ENCODE data around the gene AMPH.

The AMPH gene

GRCh38 chr7:38675494-38676106, 44.4 kb upstream of the AMPH start:
- H2AFZ ChIP-seq (ENCODE audit: low read depth), result no peak overlapping the region
- H3K4me1 ChIP-seq (ENCODE audit: low read depth, poor library complexity, severe bottlenecking), result no peaks in the 10 kb centered on the region
- H3K36me3 ChIP-seq (ENCODE audit: insufficient read depth), result no peaks in the 10 kb centered on the region
- H3K4me2 ChIP-seq, result no peak overlapping the region
- TF ChIP-seq CTCF (conservative IDR thresholded peaks at IDR 0.05; ENCODE audit: low read depth, low read length), result no peak
- no peaks in the 10 kb centered on the region for H3K27me3 ChIP-seq (ENCODE audit: insufficient read depth, low read depth)
- no peaks in the 10 kb centered on the region for H4K20me1 ChIP-seq (ENCODE audit: insufficient read depth)
- no peak overlapping the region for H3K27ac ChIP-seq
- H3K79me2 ChIP-seq (ENCODE audit: insufficient read depth, low read depth), result no peaks in the 10 kb centered on the region
- no peak overlapping the region for H3K9ac ChIP-seq
- H3K4me3 ChIP-seq (IDR thresholded peaks at IDR 0.05; ENCODE audit: insufficient read depth, low read depth, low read length), result no peak overlapping the region

- Histone ChIP-seq H3K9ac (no peak overlapping the region), H2AFZ (ENCODE audit: low read depth) (no peak overlapping the region), H3K4me3 (IDR thresholded peaks at IDR 0.05; ENCODE audit: insufficient read depth, low read depth, low read length) (no peak overlapping the region), H3K36me3 (ENCODE audit: insufficient read depth) (no peaks in the 10 kb centered on the region), H3K27ac (no peak overlapping the region), H3K27me3 (ENCODE audit: insufficient read depth, low read depth) (no peaks in the 10 kb centered on the region), H3K79me2 (ENCODE audit: insufficient read depth, low read depth) (no peaks in the 10 kb centered on the region), H3K4me2 (no peak overlapping the region), H3K4me1 (ENCODE audit: low read depth, poor library complexity, severe bottlenecking) (no peaks in the 10 kb centered on the region), H4K20me1 (ENCODE audit: insufficient read depth) (no peaks in the 10 kb centered on the region)
- TF ChIP-seq CTCF (conservative IDR thresholded peaks at IDR 0.05; ENCODE audit: low read depth, low read length), result no peak
Measured at GRCh38 chr7:38674513-38674912, 43.3 kb upstream of the AMPH start.

DNA sequence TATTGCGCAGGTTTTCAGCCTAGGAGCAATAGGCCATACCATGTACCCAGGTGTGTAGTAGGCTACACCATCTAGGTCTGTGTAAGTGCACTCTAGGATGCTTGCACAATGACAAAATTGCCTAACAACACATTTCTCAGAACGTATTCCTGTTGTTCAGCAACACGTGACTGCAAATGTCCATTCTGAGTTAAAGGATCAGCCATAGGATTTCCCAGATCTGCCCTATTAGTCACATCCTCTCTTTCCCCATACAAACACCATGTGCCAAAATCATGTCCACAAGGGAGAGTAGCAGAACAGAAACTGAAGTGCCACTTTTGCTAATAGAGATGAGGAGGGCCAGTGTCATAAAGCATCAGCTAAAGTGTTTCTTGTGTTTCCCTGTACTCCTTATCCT, 42.6 kb upstream of the AMPH start:
- H3K36me3 ChIP-seq (ENCODE audit: insufficient read depth), result no peaks in the 10 kb centered on the region
- H3K27me3 ChIP-seq (ENCODE audit: insufficient read depth, low read depth), result no peaks in the 10 kb centered on the region
- H3K4me1 ChIP-seq (ENCODE audit: low read depth, poor library complexity, severe bottlenecking), result no peaks in the 10 kb centered on the region
- H2AFZ ChIP-seq (ENCODE audit: low read depth), result no peak overlapping the region
- no peaks in the 10 kb centered on the region for H4K20me1 ChIP-seq (ENCODE audit: insufficient read depth)
- no peak overlapping the region for H3K4me2 ChIP-seq
- H3K9ac ChIP-seq, result no peak overlapping the region
- H3K79me2 ChIP-seq (ENCODE audit: insufficient read depth, low read depth), result no peaks in the 10 kb centered on the region
- no peak overlapping the region for H3K27ac ChIP-seq
- H3K4me3 ChIP-seq (IDR thresholded peaks at IDR 0.05; ENCODE audit: insufficient read depth, low read depth, low read length), result no peak overlapping the region
- no peak for TF ChIP-seq CTCF (conservative IDR thresholded peaks at IDR 0.05; ENCODE audit: low read depth, low read length)

GRCh38 chr7:38671911-38672905, 41.0 kb upstream of the AMPH start:
- Histone ChIP-seq H3K27me3 (ENCODE audit: insufficient read depth, low read depth) (no peaks in the 10 kb centered on the region), H4K20me1 (ENCODE audit: insufficient read depth) (no peaks in the 10 kb centered on the region), H3K36me3 (ENCODE audit: insufficient read depth) (no peaks in the 10 kb centered on the region), H3K4me2 (no peak overlapping the region), H3K79me2 (ENCODE audit: insufficient read depth, low read depth) (no peaks in the 10 kb centered on the region), H3K27ac (no peak overlapping the region), H3K4me3 (IDR thresholded peaks at IDR 0.05; ENCODE audit: insufficient read depth, low read depth, low read length) (no peak overlapping the region), H3K4me1 (ENCODE audit: low read depth, poor library complexity, severe bottlenecking) (no peaks in the 10 kb centered on the region), H3K9ac (no peak overlapping the region), H2AFZ (ENCODE audit: low read depth) (no peak overlapping the region)
- TF ChIP-seq CTCF (conservative IDR thresholded peaks at IDR 0.05; ENCODE audit: low read depth, low read length), result no peak
